Neural crest cell (in vitro differentiated cells): ENCODE data around the gene PPP1R9B. TPM values are rescaled to one million over a fixed set of nuclear protein-coding genes. Genes with fewer than 3 reads are reported as not detected.
A peak's percentile ranks its signal among the peaks of the same experiment; 100 is the strongest.

Experiments
- DNase-seq: peaks from one replicate; pipeline ENCODE4 v3.0.0; 2021; ENCODE audit warnings: low read depth, mixed read lengths, low spot score
- H3K27ac Mint-ChIP-seq: one replicate; pipeline ENCODE4 v1.8.0; 2021; ENCODE audit warnings: mild to moderate bottlenecking, mixed read lengths; ENCODE audit not compliant: unreplicated experiment
- H3K27me3 Mint-ChIP-seq: 2 replicates; pipeline ENCODE4 v1.8.0; 2021; ENCODE audit warnings: low read depth, mild to moderate bottlenecking, mixed read lengths
- H3K36me3 Mint-ChIP-seq: 2 replicates; pipeline ENCODE4 v1.8.0; 2021; ENCODE audit warnings: low read depth, mild to moderate bottlenecking, mixed read lengths
- H3K4me1 Mint-ChIP-seq: 2 replicates; pipeline ENCODE4 v1.8.0; 2021; ENCODE audit warnings: mixed read lengths
- H3K4me3 Mint-ChIP-seq: one replicate; pipeline ENCODE4 v1.8.0; 2021; ENCODE audit warnings: mild to moderate bottlenecking, mixed read lengths
- H3K9me3 Mint-ChIP-seq: 2 replicates; pipeline ENCODE4 v1.8.0; 2021; ENCODE audit warnings: mixed read lengths
- CTCF ChIP-seq: fragments of 200-600 bp; sonication (generic); conservative IDR thresholded peaks from 2 replicates; pipeline ENCODE4 v1.5.0; 2021; ENCODE audit warnings: antibody characterized with exemption, mild to moderate bottlenecking
- total RNA-seq: library from RNA; stranded (reverse); gene quantifications from 2 replicates; pipeline ENCODE4 v1.2.1, GENCODE V29; 2021

Gene PPP1R9B
- total RNA-seq, 1 donor from 2014 or later: 68.8 TPM

GRCh38 chr17:50110591-50111349 lies 39.7 kb downstream of the PPP1R9B start:
- peak overlapping the region; percentile 71 for H3K27ac Mint-ChIP-seq
- peak overlapping the region; percentile 56 for H3K4me3 Mint-ChIP-seq
- no peaks in the 10 kb centered on the region for H3K36me3 Mint-ChIP-seq
- H3K4me1 Mint-ChIP-seq: peaks cover 32% of the 10 kb centered on the region
- no peak for DNase-seq
- H3K27me3 Mint-ChIP-seq: peaks cover 4% of the 10 kb centered on the region
- no peak for TF ChIP-seq CTCF
- H3K9me3 Mint-ChIP-seq: no peaks in the 10 kb centered on the region

GRCh38 chr17:50109785-50110184 lies 40.7 kb downstream of the PPP1R9B start:
- H3K9me3 Mint-ChIP-seq: no peaks in the 10 kb centered on the region
- no peak for TF ChIP-seq CTCF
- no peak overlapping the region for H3K4me3 Mint-ChIP-seq
- H3K27ac Mint-ChIP-seq: no peak overlapping the region
- no peak for DNase-seq
- H3K36me3 Mint-ChIP-seq: no peaks in the 10 kb centered on the region
- H3K4me1 Mint-ChIP-seq: peaks cover 30% of the 10 kb centered on the region
- peaks cover under 1% of the 10 kb centered on the region for H3K27me3 Mint-ChIP-seq

GRCh38 chr17:50109207-50109606 lies 41.3 kb downstream of the PPP1R9B start:
- Mint-ChIP-seq H3K27ac (no peak overlapping the region), H3K4me1 (peaks cover 28% of the 10 kb centered on the region), H3K4me3 (no peak overlapping the region), H3K27me3 (no peaks in the 10 kb centered on the region), H3K9me3 (no peaks in the 10 kb centered on the region), H3K36me3 (no peaks in the 10 kb centered on the region)
- no peak for TF ChIP-seq CTCF
- no peak for DNase-seq

DNA sequence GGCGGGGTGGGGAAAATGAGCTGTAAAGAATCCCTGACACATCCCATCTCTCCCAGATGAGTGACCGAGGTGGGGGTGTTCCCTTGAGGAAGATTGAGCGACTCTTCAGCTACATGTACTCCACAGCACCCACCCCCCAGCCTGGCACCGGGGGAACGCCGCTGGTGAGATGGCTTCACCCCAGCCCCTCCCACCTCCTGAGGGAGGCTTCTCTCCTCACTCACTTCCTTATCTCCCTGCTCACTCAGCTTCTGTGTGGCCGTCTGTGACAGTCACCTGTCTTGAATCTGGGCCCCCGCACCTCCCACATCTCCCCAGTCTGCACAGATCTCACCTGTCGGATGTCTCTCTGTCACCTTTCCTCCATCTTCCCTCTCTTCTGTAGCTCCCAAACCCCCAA lies 41.9 kb downstream of the PPP1R9B start:
- H3K36me3 Mint-ChIP-seq: no peaks in the 10 kb centered on the region
- DNase-seq: no peak
- peaks cover 26% of the 10 kb centered on the region for H3K4me1 Mint-ChIP-seq
- H3K9me3 Mint-ChIP-seq: no peaks in the 10 kb centered on the region
- no peak for TF ChIP-seq CTCF
- no peak overlapping the region for H3K27ac Mint-ChIP-seq
- H3K4me3 Mint-ChIP-seq: no peak overlapping the region
- no peaks in the 10 kb centered on the region for H3K27me3 Mint-ChIP-seq

DNA sequence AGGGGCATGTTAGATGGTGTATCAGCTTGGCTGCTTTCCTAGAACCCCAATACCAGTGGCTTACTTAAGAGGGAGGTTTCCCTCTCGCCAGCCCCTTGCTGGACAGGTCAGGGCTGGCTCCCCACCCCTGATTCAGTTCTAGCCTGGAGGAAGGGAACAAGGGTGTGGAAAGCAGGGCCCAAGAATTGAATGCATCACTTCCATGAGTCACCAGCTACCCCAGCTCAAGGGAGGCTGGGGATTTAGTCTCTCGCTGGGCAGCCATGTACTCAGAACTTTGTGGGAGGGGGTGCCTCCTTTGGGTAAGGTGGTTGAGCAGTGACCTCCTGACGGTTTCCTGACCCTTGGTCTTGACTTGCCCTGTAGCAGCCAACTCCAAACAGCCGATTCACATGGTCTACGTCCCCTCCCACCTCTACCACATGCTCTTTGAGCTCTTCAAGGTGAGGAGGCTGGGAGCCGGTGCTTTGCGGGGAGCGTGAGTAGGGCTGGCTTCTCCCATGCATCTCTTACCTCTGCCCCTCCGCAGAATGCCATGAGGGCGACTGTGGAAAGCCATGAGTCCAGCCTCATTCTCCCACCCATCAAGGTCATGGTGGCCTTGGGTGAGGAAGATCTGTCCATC lies 42.6 kb downstream of the PPP1R9B start:
- no peak for TF ChIP-seq CTCF
- H3K4me3 Mint-ChIP-seq: no peak overlapping the region

More for the DNA sequence above, 42.6 kb downstream of the PPP1R9B start:
- Mint-ChIP-seq H3K27ac (no peak overlapping the region), H3K4me1 (peaks cover 20% of the 10 kb centered on the region), H3K9me3 (no peaks in the 10 kb centered on the region), H3K27me3 (no peaks in the 10 kb centered on the region), H3K36me3 (no peaks in the 10 kb centered on the region)
- no peak for DNase-seq
